Measurements from ENCODE around the gene PREPL.

DNA sequence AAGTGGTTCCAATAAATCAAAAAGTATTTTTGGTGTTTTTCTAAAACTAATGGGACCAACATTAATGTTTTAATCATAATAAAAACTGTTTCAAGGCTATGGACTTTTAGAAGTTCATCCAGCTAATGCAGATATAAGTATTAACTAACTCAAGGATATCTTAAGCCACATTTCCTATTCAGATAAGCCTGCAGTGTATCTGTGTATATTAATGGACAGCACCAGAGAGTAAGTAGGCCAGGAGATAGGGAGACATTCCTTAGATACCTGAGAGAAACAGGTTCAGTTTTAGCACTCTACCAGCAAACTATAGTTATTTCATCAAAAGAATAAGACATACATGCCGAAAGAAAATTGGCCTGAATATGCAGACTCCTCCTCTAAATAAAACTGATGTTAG, 27.3 kb downstream of the PREPL start:
- TF ChIP-seq, protein P1, sequence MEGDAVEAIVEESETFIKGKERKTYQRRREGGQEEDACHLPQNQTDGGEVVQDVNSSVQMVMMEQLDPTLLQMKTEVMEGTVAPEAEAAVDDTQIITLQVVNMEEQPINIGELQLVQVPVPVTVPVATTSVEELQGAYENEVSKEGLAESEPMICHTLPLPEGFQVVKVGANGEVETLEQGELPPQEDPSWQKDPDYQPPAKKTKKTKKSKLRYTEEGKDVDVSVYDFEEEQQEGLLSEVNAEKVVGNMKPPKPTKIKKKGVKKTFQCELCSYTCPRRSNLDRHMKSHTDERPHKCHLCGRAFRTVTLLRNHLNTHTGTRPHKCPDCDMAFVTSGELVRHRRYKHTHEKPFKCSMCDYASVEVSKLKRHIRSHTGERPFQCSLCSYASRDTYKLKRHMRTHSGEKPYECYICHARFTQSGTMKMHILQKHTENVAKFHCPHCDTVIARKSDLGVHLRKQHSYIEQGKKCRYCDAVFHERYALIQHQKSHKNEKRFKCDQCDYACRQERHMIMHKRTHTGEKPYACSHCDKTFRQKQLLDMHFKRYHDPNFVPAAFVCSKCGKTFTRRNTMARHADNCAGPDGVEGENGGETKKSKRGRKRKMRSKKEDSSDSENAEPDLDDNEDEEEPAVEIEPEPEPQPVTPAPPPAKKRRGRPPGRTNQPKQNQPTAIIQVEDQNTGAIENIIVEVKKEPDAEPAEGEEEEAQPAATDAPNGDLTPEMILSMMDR (optimal IDR thresholded peaks at IDR 0.05 in 1 of 3, IDR thresholded peaks at IDR 0.05 in 1 of 3, conservative IDR thresholded peaks at IDR 0.05 in 1 of 3; ENCODE audit: extremely low read depth in 1 of 3, insufficient read depth in 2 of 3, low read length in 3 of 3) = no peak
- no peak for TF ChIP-seq EZH2 (IDR thresholded peaks at IDR 0.05; ENCODE audit: low read length)

Data from keratinocyte (primary cell).